SK-N-SH (cell line): ENCODE results near the gene MGA. TPM values are rescaled to one million over a fixed set of nuclear protein-coding genes. Genes with fewer than 3 reads are reported as not detected.

Source experiments
- CTCF ChIA-PET: fragments of 300-600, 350-600 bp; formaldehyde crosslinking; extraction: SDS; loops from one replicate; lab custom pipeline; 2021; lab: Yijun Ruan, JAX
- POLR2A ChIA-PET: fragments of 350-600 bp; sonication (Branson Sonifier 250); formaldehyde crosslinking; extraction: SDS; loops from one replicate; lab custom pipeline; 2020; ENCODE audit warnings: antibody characterized with exemption, inconsistent platforms; lab: Yijun Ruan, JAX
- DNase-seq: peaks from one replicate; pipeline ENCODE4 v3.0.0; 2012
- H2AFZ ChIP-seq: fragments of 200-600 bp; sonication (generic); 2 replicates; pipeline ENCODE4 v1.8.1; 2016; ENCODE audit warnings: antibody characterized with exemption, mild to moderate bottlenecking, low read depth
- H3F3A ChIP-seq: fragments of 200-600 bp; sonication (generic); replicated peaks from 2 replicates; pipeline ENCODE3; 2016; ENCODE audit warnings: antibody characterized with exemption, mild to moderate bottlenecking; ENCODE audit not compliant: insufficient read depth
- H3K27ac ChIP-seq, 2 experiments: fragments of 200-500 bp in 1 of 2; fragments of 200-600 bp in 1 of 2; sonication (Bioruptor generic) in 1 of 2; sonication (generic), shearing (Covaris generic) in 1 of 2; 2 replicates each; pipeline versions ENCODE4 v1.5.1 to v1.6.1; 2014 to 2016; ENCODE audit warnings: low read depth in 2 of 2, inconsistent platforms in 1 of 2, low read length in 1 of 2, mild to moderate bottlenecking in 1 of 2, mixed read lengths in 1 of 2
- H3K27me3 ChIP-seq: fragments of 200-600 bp; sonication (generic), shearing (Covaris generic); 2 replicates; pipeline ENCODE4 v1.6.1; 2016; ENCODE audit warnings: mixed run types; ENCODE audit not compliant: insufficient read depth
- H3K36me3 ChIP-seq, 2 experiments: fragments of 200-500 bp in 1 of 2; fragments of 200-600 bp in 1 of 2; sonication (Bioruptor generic) in 1 of 2; sonication (generic) in 1 of 2; replicated peaks in 1 of 2; 2 replicates each; pipeline versions ENCODE3 to v1.5.1; 2014 to 2016; ENCODE audit warnings: low read length in 1 of 2, mild to moderate bottlenecking in 1 of 2; ENCODE audit not compliant: insufficient read depth in 2 of 2, control insufficient read depth in 1 of 2
- H3K4me1 ChIP-seq, 2 experiments: fragments of 200-500 bp in 1 of 2; fragments of 200-600 bp in 1 of 2; sonication (Bioruptor generic) in 1 of 2; sonication (generic), shearing (Covaris generic) in 1 of 2; 2 replicates each; pipeline versions ENCODE4 v1.5.1 to v1.6.1; 2014 to 2016; ENCODE audit warnings: low read depth in 1 of 2, low read length in 1 of 2, mixed run types in 1 of 2; ENCODE audit not compliant: insufficient read depth in 2 of 2, control insufficient read depth in 1 of 2
- H3K4me2 ChIP-seq: fragments of 200-600 bp; sonication (generic), shearing (Covaris generic); 2 replicates; pipeline ENCODE4 v1.6.1; 2017; ENCODE audit warnings: mixed run types
- H3K4me3 ChIP-seq, 2 experiments: fragments of 200-500 bp in 1 of 2; fragments of 200-600 bp in 1 of 2; sonication (Bioruptor generic) in 1 of 2; sonication (generic), shearing (Covaris generic) in 1 of 2; 2 replicates each; pipeline versions ENCODE4 v1.5.1 to v1.8.1; 2014 to 2016; ENCODE audit warnings: low read depth in 2 of 2, inconsistent platforms in 1 of 2, low read length in 1 of 2, mild to moderate bottlenecking in 1 of 2, mixed read lengths in 1 of 2, moderate library complexity in 1 of 2
- H3K79me2 ChIP-seq: fragments of 200-600 bp; sonication (generic); 2 replicates; pipeline ENCODE4 v1.8.1; 2017; ENCODE audit warnings: mild to moderate bottlenecking; ENCODE audit not compliant: insufficient read depth
- H3K9ac ChIP-seq: fragments of 200-600 bp; sonication (generic); 2 replicates; pipeline ENCODE4 v1.6.1; 2017; ENCODE audit warnings: mixed run types
- H3K9me2 ChIP-seq: fragments of 200-600 bp; sonication (generic); 2 replicates; pipeline ENCODE4 v1.6.1; 2017; ENCODE audit warnings: mixed run types
- H3K9me3 ChIP-seq: fragments of 200-600 bp; sonication (generic); 2 replicates; pipeline ENCODE4 v1.6.1; 2017; ENCODE audit warnings: mixed run types, mild to moderate bottlenecking, moderate library complexity
- H4K20me1 ChIP-seq: fragments of 200-600 bp; sonication (generic); 2 replicates; pipeline ENCODE4 v1.6.1; 2017; ENCODE audit warnings: mild to moderate bottlenecking, mixed run types; ENCODE audit not compliant: insufficient read depth
- ELF1 ChIP-seq: IDR thresholded peaks from 2 replicates; pipeline ENCODE4 v1.4.0; 2012
- EP300 ChIP-seq, 2 experiments: IDR thresholded peaks; 2 replicates each; pipeline versions ENCODE4 v1.4.0 to v1.6.1; 2012; ENCODE audit warnings: borderline replicate concordance in 1 of 2, low read depth in 1 of 2, low read length in 1 of 2
- FOSL2 ChIP-seq: IDR thresholded peaks from 2 replicates; pipeline ENCODE4 v1.4.0; 2012; ENCODE audit warnings: low read depth, mild to moderate bottlenecking, moderate library complexity, borderline replicate concordance
- FOXM1 ChIP-seq: IDR thresholded peaks from 2 replicates; pipeline ENCODE4 v1.4.0; 2012; ENCODE audit warnings: low read depth, mild to moderate bottlenecking
- GABPA ChIP-seq: IDR thresholded peaks from 2 replicates; pipeline ENCODE4 v1.4.0; 2012; ENCODE audit warnings: low read depth, mild to moderate bottlenecking
- GATA2 ChIP-seq: sonication (generic); formaldehyde crosslinking; IDR thresholded peaks from 2 replicates; pipeline ENCODE4 v1.5.0; 2020; ENCODE audit warnings: mild to moderate bottlenecking, missing genetic modification reagents
- IRF3 ChIP-seq: fragments of 150-350 bp; IDR thresholded peaks from 2 replicates; pipeline ENCODE4 v1.6.1; 2016; ENCODE audit warnings: mild to moderate bottlenecking, low read depth, low read length
- JUND ChIP-seq: IDR thresholded peaks from 2 replicates; pipeline ENCODE4 v1.4.0; 2012
- MXI1 ChIP-seq: IDR thresholded peaks from 2 replicates; pipeline ENCODE4 v1.6.1; 2012; ENCODE audit warnings: mild to moderate bottlenecking, low read depth, low read length, improper control_type of control experiment
- PBX3 ChIP-seq: IDR thresholded peaks from 2 replicates; pipeline ENCODE4; 2012
- POLR2AphosphoS5 ChIP-seq: IDR thresholded peaks from 2 replicates; pipeline ENCODE4 v1.6.1; 2012; ENCODE audit warnings: low read depth, low read length
- RAD21 ChIP-seq: IDR thresholded peaks from 2 replicates; pipeline ENCODE4 v1.6.1; 2012; ENCODE audit warnings: mild to moderate bottlenecking, low read length
- REST ChIP-seq: IDR thresholded peaks from 2 replicates; pipeline ENCODE4 v1.6.1; 2012; ENCODE audit warnings: mild to moderate bottlenecking, low read depth, low read length, moderate library complexity
- RXRA ChIP-seq: IDR thresholded peaks from 2 replicates; pipeline ENCODE4 v1.4.0; 2012; ENCODE audit warnings: low read depth, mild to moderate bottlenecking, borderline replicate concordance
- SMC3 ChIP-seq: IDR thresholded peaks from 2 replicates; pipeline ENCODE4 v1.6.1; 2012; ENCODE audit warnings: low read depth, low read length, improper control_type of control experiment
- YY1 ChIP-seq: IDR thresholded peaks from 2 replicates; pipeline ENCODE4 v1.4.0; 2012; ENCODE audit warnings: low read depth, mild to moderate bottlenecking
- WGBS: methylation state at CpG from one replicate; pipeline ENCODE4 v1.1.6; 2017; ENCODE audit warnings: low lambda C conversion rate; 5-methylcytosine and 5-hydroxymethylcytosine counted together
- polyA plus RNA-seq, 3 experiments: library from polyadenylated mRNA; depleted of rRNA; stranded (reverse); fragments of >200 nt; gene quantifications; 2 replicates each; pipeline ENCODE4 v1.2.3, GENCODE V29; 2012
- TF ChIP-seq, protein P1 (sequence below): fragments of 150-350 bp; IDR thresholded peaks from 2 replicates; pipeline ENCODE4 v1.6.1; 2017; ENCODE audit warnings: antibody characterized with exemption, low read length, low read depth, borderline replicate concordance

Gene MGA
- polyA plus RNA-seq, 1 of the 3 experiments (the other 2 are of a cell fraction) = 2.3 TPM

DNA sequence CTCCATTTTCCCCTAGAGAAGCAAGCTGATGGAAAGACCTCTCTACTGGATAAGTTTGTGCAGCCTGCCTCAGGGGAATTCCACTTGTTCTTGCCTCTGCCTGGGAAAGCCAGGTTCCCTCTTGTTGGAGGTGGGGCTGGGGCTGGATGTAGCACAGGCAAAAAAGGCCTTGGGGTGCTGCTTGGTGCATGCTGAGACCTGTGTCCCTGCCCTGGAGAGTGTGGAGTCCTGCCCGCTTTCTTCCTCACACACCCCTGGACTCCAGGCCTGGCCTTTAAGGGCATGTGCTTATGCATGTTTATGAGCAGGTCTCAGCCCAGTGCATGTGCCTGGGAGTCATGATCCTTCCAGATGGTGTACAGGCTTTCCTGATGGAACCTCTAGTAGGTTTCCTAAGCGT lies 144.2 kb downstream of the MGA start:
- no peak for TF ChIP-seq SMC3
- TF ChIP-seq PBX3 = no peak
- no peak for TF ChIP-seq RXRA
- TF ChIP-seq IRF3 = no peak
- TF ChIP-seq ELF1 = no peak
- TF ChIP-seq, protein P1, sequence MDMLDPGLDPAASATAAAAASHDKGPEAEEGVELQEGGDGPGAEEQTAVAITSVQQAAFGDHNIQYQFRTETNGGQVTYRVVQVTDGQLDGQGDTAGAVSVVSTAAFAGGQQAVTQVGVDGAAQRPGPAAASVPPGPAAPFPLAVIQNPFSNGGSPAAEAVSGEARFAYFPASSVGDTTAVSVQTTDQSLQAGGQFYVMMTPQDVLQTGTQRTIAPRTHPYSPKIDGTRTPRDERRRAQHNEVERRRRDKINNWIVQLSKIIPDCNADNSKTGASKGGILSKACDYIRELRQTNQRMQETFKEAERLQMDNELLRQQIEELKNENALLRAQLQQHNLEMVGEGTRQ = no peak
- no peak for TF ChIP-seq GATA2 (CRISPR knock-in tag)
- TF ChIP-seq POLR2AphosphoS5 = no peak
- TF ChIP-seq JUND = no peak
- TF ChIP-seq YY1 = no peak

GRCh38 chr15:41804916-41805666 lies 144.9 kb downstream of the MGA start:
- Histone ChIP-seq H3K9ac (no peak overlapping the region), H4K20me1 (no peaks in the 10 kb centered on the region), H3K4me3 (no peak overlapping the region), H2AFZ (no peak overlapping the region), H3F3A (peaks cover 11% of the 10 kb centered on the region), H3K36me3 (peaks cover 0 to 10% of the 10 kb centered on the region in 2 experiments), H3K79me2 (no peaks in the 10 kb centered on the region; the same call in 1 of the 2 replicates), H3K27me3 (no peaks in the 10 kb centered on the region), H3K27ac (no peak overlapping the region), H3K4me1 (peaks cover 0 to 28% of the 10 kb centered on the region in 2 experiments; a peak in 2 of 4 replicates), H3K4me2 (no peak overlapping the region), H3K9me2 (no peaks in the 10 kb centered on the region), H3K9me3 (no peaks in the 10 kb centered on the region)
- ChIA-PET POLR2A (no interaction called here), CTCF (interaction anchor here (0.6 to 5.1 kb wide), 5 partner anchors 11 to 247 kb away, joined by 3 to 34 read pairs (median 4); partner anchors contain the start of gene MAPKBP1)
- 86% methylated on average over 8 of the region's 8 CpGs for WGBS
- DNase-seq = no peak
- TF ChIP-seq EP300 (IDR thresholded peaks at IDR 0.05; ENCODE audit: borderline replicate concordance in 1 of 2, low read depth in 1 of 2, low read length in 1 of 2) = no peak
- TF ChIP-seq, protein P1 = no peak
- no peak for TF ChIP-seq FOXM1
- TF ChIP-seq JUND = no peak
- TF ChIP-seq REST = no peak
- no peak for TF ChIP-seq GABPA
- TF ChIP-seq MXI1 = no peak
- no peak for TF ChIP-seq PBX3
- TF ChIP-seq RAD21 = no peak
- TF ChIP-seq FOSL2 = no peak
- no peak for TF ChIP-seq RXRA

More for the DNA sequence above, 144.2 kb downstream of the MGA start:
- no peaks in the 10 kb centered on the region for H3K27me3 ChIP-seq
- peaks cover under 1 to 28% of the 10 kb centered on the region in 2 experiments; a peak in 2 of 4 replicates for H3K4me1 ChIP-seq
- H3K9me2 ChIP-seq = no peaks in the 10 kb centered on the region
- no peak overlapping the region for H3K4me2 ChIP-seq
- H3K9me3 ChIP-seq = no peaks in the 10 kb centered on the region
- DNase-seq = no peak
- 92% methylated on average over 2 of the region's 2 CpGs for WGBS
- H4K20me1 ChIP-seq = no peaks in the 10 kb centered on the region
- no peak overlapping the region for H3K27ac ChIP-seq
- H3K9ac ChIP-seq = no peak overlapping the region
- no peak overlapping the region for H3K4me3 ChIP-seq
- no peaks in the 10 kb centered on the region; the same call in 1 of the 2 replicates for H3K79me2 ChIP-seq
- H3F3A ChIP-seq = peaks cover 11% of the 10 kb centered on the region
- POLR2A ChIA-PET = no interaction called here
- peaks cover 0 to 15% of the 10 kb centered on the region in 2 experiments for H3K36me3 ChIP-seq
- no peak overlapping the region for H2AFZ ChIP-seq
- CTCF ChIA-PET = interaction anchor here (1.1 to 5.1 kb wide), 3 partner anchors 11 to 108 kb away, joined by 3 to 34 read pairs (median 4); partner anchors contain the start of gene MAPKBP1
